GM04504 (cell line): Measurements from ENCODE around the gene ZSCAN21.
A peak's percentile ranks its signal among the peaks of the same experiment; 100 is the strongest.
"Not testable (repeated sequence)": the region's sequence is repeated elsewhere in the genome, so short reads cannot be mapped to it uniquely, and the experiment has no call there.

Source experiments
- DNase-seq: peaks from one replicate; pipeline ENCODE4 v3.0.0-alpha.2; 2012; ENCODE audit warnings: low read depth

ZSCAN21 gene

DNA sequence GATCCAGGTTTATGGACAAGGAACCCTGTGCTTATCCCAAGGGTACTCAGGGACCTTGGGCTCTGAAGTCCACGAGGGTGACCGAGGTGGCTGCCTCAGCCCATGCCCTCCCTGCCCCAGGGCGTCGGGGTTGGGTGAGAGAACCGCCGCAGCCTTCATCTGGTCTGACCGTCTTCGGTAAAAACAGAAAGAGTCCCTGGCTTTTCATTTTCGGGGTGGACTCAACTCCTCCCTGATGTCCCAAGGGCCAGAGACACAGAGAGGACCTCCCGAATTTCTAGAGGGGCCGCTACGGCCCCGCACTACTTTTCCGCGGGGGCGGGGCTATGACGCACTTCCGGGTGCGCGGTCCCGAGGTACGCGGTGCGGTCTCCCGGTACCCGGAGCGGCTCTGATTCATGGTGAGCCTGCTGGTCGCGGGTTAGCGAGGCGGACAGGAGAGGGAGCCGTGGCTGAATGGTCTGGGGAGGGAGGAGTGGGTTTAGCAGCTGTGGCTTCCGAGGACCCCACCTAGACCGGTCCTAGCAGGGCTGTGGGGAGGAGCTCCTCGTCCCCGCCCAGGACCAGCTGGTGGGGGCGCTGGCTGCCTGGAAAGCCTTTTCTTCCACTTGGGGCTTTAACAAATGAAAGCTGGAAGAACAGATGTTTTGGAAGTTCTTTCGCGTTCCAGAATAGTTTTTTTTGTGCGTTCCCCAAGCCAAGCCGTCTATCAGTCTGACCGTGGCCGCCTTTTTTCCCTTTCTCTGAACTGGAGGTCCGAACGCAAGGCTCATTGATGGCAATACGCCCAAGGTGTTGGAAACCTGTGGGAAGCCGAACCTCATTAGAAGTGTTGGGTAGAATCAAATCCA is at the start of gene ZSCAN21:
ZSCAN21 (plus strand) TSS at position 334 of the 851 bp plus-strand sequence. CDS start 7,233 bp downstream, outside the sequence.
- DNase-seq = peak; percentile 51

DNA sequence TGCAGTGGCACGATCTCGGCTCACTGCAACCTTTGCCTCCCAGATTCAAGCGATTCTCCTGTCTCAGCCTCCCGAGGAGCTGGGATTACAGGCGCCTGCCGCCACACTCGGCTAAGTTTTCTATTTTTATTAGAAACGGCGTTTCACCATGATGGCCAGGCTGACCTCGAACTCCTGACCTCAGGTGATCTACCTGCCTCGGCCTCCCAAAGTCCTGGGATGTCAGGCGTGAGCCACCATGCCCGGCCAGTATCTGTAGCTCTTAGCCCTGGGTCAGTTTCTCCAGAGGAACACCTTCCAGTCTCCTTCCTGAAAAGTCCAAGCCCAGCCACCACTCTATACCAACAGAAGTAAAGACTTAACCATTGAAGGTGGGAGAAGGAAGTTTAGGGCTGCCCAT is 49.3 kb upstream of the ZSCAN21 start:
- DNase-seq = no peak

DNA sequence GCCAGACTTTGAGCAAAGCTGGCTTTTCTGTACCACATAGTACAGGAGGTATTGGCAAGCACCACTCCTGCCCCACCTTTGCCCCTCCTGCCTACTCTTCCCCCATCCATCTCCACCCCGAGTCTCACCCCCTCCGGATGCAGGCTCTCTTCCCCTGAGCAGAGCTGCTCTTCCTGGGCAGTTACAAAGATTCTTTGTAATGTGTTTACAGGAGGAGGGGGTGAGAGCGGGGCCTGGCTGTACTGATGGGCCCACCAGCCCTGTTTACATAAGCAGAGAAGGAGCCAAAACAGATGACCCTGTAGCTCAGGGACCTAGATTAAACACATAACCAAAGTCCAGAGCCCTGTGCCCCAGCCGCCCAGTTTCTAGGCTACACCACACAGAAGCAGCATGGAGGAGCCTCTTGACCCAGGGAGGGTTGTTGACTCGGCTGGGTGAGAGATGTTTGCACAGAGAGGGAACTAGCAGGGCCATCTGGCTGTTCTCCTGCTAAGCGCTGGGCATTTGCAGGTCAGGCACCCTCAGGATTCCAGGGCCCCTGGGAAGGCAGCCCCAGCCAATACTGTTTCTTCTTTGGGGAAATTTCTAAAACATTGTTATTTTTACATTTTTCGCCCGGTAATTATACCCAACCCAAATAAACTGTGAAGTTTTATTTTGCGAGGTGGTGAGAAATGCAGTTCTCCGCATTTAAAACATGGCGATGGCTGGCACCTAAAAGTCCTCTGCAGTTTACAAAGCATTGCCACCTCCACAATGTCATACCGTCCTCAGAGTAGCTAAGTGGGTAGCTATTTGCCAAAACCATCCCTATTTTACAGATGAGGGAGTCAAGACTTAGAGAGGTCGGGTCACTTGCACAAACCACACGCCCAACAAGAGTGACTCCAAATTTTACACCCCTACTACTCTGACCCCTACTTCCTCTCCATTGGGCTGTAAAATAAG is 45.6 kb upstream of the ZSCAN21 start:
- DNase-seq = no peak

DNA sequence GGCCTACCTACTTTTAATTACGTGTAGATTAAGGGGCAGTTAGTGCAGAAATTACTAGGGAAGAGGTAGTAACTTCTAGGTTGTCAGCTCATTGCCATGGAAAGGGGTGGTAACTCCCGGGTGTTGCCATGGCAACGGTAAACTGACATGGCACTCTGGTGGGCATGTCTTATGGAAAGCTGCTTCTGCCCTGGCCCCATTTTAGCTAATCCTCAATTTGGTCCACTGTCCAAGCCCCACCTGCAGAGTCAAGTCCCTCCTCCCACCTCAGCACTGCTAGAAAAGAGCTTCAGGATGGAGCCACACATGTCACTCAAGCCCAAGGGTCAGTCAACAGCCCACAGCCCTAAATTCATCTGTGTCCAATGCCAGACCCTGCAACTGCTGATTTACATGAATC is 41.7 kb upstream of the ZSCAN21 start:
- no peak for DNase-seq

DNA sequence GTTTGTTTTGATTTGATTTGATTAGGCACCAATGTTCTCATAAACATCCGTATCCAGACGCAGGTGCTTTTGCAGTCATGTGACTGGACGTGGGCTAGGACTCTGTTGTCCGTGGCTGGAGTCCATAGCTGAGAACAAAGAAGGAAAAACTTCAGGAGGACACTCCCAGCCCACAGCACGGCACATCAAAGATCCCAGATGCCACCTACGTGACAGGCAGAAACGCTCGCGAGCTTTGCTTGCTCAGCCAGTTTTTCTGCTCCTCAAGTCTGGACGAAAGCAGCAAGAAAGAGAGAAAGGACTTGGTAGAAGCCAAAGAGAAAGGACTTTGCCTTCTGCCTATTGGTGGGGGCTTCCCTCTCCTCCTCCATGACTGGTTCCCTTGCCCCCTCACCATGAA is 41.0 kb upstream of the ZSCAN21 start:
- no peak for DNase-seq

DNA sequence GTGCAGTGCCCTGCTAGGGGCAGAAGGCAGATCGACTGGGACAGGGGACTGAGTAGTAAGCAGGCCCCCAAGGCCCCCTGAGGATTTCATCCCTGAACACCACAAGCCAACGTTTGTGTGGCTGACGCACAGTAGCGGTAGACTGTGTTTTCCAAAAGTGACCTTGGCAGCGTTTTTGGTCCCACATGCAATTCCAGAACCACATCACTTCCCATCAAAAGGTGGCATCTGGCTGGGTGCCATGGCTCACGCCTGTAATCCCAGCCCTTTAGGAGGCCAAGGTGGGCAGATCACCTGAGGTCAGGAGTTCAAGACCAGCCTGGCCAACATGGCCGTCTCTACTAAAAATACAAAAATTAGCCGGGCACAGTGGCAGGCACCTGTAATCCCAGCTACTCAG is 39.6 kb upstream of the ZSCAN21 start:
- DNase-seq = not testable (repeated sequence)

DNA sequence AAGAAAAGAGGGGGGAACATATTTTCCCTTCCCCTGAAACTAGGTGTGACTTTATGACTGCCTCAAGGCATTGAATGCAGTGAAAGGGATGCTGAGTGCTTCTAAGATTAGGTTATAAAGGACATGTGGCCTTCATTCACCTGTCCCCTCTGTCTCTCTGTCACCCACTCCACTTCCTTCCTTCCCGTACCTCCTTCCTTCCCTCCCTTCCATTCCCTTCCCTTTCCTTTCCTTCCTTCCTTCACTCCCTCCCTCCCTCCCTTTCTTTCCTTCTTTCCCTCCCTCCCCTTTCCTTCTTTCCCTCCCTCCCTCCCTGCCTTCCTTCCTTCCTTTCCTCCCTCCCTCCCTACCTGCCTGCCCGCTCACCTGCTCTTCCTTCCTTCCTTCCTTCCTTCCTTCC is 38.7 kb upstream of the ZSCAN21 start:
- no peak for DNase-seq

DNA sequence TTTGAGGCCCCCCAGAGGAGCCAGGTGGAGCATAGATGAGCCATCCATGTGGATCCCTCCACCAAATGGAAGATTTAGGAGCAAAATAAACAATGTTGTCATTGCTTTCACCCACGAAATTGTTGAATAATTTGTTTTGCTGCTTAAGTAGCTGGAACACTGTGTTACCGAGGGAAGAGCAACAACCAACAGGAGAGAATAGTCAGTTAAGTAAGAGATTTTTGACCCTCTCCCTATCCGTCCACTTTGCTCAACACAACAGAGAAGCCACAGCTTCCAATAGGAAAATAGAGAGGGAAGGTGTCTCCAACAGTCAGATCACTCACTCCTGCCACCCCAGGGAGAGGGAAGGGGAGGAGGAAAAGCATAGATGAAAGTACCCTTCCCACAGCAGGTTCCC is 38.1 kb upstream of the ZSCAN21 start:
- no peak for DNase-seq

DNA sequence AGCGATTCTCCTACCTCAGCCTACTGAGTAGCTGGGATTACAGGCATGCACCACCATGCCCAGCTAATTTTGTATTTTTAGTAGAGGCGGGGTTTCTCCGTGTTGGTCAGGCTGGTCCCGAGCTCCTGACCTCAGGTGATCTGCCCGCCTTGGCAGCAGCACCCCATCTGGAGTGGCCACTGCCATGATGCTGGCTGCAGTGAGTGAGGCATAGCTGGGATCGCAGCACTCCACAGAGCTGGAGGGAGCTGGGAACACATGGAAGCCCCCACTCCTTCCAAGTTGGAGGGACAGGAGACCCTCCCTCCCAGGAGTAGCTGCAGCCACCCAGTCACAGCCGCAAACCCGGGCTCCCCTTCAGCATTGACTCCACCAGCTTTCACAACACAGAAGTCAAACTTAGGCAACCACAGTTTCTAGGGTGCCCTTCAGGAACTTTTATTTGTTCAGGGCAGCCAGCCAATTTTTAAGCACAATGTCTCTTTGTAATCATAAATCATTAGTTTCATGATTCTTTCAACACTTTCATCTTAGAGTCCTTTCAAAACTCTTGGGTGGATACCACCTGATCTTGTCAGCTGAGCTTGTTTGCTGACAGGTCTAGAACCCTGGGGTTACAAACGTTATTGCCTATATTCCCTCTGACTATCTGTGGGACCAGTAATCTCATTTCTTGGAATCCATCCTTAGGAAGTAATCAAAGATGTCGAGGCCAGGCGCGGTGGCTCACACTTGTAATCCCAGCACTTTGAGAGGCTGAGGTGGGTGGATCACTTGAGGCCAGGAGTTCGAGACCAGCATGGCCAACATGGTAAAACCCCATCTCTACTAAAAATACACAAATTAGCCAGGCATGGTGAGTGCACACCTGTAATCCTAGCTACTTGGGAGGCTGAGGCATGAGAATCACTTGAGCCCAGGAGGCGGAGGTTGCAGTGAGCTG is 36.9 kb upstream of the ZSCAN21 start:
- DNase-seq = not testable (repeated sequence)

DNA sequence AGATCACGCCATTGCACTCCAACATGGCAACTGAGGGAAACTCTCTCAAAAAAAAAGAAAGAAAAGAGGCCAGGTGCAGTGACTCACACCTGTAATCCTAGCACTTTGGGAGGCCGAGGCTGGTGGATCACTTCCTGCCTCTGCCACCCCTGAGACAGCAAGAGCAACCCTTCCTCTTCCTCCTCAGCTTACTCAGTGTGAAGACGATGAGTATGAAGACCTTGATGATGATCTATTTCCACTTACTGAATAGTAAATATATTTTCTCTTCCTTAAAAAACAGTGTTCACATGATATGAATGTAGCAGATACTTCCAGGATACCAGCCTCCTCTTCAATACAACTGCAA is 36.3 kb upstream of the ZSCAN21 start:
- no peak for DNase-seq

DNA sequence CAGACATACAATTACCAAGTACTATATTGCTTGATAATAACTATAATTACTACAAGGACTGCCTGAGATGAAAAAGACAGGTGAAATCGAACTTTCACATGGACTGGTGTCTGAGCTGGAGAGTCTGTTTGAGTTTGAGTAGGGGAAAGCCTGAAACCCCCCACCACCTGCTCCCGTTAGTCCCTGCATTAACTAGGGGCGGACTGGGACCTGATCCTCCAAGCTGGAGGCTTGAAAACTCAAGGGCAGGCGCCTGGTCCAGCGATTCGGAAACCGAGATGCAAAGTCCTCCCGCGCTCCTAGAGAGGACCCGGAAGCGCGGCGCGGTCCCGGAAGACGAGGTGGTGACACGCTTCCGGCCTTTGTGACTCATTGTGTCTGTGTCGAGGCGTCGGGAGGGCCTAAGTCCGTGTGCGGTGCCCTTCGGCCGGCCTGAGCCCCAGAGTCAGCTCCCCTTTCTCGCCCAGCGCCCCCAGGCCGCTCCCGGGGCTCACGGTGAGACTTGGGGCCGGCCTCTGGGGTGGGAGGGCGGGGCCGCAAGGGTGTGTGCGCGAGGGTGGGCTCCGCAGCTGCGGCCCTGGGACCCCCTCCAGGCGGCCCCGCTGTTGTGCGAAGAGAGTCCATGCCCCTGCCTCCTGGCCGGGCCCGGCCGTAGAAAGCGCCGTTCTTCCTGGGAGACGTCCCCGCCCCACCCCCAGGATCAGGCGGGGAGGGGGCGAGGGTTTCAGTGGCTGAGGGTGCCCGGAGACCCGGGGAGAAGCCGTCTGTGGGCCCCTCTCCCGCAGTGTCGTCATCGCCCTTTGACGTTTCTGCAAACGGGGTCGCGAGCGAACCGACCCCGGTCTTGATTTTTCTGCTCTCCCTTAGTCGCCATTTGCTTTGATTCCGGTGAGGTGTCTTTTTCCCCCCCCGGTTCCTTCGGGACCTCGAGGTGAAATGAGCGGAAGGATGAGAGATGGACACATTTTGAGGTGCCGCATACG is 34.1 kb upstream of the ZSCAN21 start, which contains the start of gene ZKSCAN1:
ZKSCAN1 (plus strand) TSS at position 365 of the 983 bp plus-strand sequence. CDS start 7,911 bp downstream, outside the sequence.
- peak; percentile 80 for DNase-seq

DNA sequence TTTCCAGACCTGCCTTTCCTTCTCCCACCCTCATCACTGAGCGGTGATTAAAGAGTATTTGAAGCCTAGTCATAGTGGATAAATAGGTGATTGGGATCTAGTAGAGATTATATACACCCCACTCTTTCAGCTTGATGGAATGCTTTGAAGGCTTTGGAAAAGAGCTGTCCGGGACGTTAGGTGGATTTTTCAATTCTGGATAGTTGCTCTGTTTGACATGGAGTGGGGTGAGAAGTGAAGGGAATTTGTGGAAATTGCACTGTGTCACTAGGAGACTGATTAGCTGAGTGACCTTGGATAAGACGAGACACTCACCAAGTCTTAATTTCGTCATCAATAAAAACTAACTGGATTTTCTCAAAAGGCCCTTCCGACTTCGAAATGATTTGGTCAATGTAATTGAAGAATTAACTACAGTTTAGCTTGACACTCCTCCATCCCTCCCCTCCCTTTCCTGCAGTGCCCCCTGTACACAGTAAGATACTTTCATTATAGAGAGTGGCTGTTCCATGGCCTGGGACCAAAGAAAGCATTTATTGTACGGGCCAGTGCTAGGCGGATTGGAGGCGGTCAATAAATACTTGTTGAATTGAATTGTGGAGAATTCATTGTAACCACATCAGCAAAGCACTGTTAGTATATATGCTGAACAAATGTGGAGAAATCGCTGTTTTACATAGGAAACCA is 33.2 kb upstream of the ZSCAN21 start:
- no peak for DNase-seq

DNA sequence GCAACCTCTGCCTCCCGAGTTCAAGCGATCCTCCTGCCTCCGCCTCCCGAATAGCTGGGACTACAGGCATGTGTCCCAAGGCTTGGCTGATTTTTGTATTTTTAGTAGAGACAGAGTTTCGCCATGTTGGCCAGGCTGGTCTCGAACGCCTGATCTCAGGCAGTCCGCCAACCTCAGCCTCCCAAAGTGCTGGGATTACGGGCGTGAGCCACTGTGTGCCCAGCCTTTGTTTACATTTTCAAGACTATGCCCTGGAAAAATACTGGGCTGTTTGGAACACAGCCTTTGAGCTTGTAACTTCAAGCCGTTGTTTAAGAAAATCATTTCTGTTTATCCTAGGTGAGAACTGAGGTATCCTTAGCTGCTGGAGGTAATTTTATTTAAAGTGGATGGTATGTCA is 32.3 kb upstream of the ZSCAN21 start:
- no peak for DNase-seq

DNA sequence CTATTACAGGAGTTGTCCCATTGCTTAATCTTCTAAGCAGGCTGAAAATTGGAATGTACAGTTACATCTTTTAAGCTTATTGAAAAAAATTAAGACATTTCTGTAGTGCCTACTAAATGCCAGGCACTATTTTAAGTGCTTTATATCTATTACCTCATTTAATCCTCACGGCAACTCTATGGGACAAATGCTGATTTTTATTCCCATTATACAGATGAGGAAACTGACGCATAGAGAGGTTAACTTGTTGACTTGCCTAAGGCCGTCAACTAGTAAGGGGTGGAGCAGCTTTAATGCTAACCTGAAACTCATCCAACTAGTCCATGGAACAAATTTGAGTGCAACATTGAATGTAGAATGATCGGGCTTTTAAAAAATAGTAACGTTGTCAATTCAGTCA is 31.7 kb upstream of the ZSCAN21 start:
- DNase-seq = no peak

DNA sequence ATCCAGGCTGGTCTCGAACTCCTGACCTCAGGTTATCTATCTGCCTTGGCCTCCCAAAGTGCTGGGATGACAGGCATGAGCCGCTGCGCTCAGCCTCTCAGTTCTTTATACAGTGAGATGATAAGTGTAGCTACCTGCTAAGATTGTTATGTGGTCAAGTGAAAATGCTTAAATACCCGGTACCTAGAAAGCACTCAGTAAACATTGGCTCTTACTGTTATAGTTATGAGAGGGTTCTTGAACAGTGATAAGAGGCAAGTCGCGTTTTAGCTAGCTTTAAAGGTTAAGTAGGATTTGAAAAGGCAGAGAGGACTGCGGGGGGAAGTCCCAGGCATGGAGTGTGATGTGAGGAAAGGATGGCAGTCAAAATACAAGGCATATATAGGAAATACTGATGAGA is 29.7 kb upstream of the ZSCAN21 start:
- no peak for DNase-seq

DNA sequence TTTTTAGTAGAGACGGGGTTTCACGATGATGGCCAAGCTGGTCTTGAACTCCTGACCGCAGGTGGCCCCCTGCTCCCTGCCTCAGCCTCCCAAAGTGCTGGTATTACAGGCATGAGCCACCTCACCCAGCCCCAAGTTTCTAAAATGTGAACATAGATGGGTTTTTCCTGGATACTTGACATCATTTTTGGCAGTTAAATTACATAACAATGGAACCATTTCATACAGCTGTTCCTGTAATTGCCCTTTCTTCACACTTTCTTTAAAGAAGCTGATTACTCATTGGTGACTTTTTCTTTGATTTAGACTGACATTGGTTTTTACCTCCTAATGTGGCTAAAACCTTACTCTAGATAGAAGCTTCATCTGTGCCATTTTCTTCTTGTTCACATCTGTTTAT is 28.3 kb upstream of the ZSCAN21 start:
- DNase-seq = no peak

DNA sequence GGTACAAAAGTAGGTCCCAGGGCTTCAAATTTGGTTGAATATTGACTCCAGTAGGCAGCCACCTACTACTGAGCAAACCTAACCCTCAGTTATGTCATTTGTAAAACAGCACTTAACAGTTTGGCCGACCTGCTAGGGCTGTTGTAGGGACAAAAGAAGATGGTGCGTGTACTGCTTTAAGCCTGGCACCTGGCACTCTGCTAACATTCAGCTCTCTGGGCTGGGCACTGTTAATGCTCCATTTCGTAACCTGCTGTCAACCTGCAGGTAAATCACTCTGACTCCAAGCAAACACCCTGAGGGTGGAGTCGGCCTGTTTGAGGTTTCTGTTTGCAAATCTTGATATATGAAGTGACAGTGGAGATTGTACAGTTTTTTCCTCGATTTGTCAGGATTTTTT is 27.0 kb upstream of the ZSCAN21 start:
- DNase-seq = no peak

DNA sequence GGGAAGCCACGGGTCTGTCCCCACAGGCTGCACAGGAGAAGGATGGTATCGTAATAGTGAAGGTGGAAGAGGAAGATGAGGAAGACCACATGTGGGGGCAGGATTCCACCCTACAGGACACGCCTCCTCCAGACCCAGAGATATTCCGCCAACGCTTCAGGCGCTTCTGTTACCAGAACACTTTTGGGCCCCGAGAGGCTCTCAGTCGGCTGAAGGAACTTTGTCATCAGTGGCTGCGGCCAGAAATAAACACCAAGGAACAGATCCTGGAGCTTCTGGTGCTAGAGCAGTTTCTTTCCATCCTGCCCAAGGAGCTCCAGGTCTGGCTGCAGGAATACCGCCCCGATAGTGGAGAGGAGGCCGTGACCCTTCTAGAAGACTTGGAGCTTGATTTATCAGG is 26.0 kb upstream of the ZSCAN21 start:
- DNase-seq = no peak

DNA sequence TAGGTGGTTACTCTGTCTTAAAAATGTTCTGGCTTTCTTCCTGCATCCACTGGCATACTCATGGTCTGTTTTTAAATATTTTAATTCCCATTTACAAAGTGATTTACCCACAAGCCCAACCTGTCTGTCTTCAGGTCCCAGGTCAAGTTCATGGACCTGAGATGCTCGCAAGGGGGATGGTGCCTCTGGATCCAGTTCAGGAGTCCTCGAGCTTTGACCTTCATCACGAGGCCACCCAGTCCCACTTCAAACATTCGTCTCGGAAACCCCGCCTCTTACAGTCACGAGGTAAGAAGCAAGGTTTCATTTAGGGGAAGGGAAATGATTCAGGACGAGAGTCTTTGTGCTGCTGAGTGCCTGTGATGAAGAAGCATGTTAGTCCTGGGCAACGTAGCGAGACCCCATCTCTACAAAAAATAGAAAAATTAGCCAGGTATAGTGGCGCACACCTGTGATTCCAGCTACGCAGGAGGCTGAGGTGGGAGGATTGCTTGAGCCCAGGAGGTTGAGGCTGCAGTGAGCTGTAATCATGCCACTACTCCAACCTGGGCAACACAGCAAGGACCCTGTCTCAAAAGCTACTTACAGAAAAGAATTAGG is 25.5 kb upstream of the ZSCAN21 start:
- DNase-seq = no peak

DNA sequence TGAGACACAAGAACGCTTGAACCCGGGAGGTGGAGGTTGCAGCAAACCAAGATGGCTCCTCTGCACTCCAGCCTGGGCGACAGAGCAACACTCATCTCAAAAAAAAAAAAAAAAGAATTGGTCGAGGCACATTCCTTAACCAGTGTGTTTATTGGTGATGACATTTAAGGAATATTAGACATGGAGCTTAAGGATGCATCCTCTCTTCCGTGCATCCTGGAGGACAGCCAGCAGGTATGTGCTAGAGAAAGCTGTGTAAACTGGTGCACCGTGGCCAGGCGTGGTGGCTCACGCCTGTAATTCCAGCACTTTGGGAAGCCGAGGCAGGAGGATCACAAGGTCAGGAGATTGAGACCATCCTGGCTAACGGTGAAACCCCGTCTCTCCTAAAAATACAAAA is 22.4 kb upstream of the ZSCAN21 start:
- no peak for DNase-seq
